Renal cortex interstitium (tissue), 11 donors: ENCODE data around the gene YPEL2. TPM values are rescaled to one million over a fixed set of nuclear protein-coding genes. Genes with fewer than 3 reads are reported as not detected.

Experiments used
- DNase-seq, 11 donors: peaks; one replicate each; pipeline ENCODE4 v3.0.0-alpha.2; 2013; ENCODE audit warnings: low read depth in 9 of 11, low spot score in 4 of 11; ENCODE audit errors: extremely low read depth in 1 of 11
- polyA plus RNA-seq, 3 donors: library from polyadenylated mRNA; unstranded; fragments of 120-200 nt; gene quantifications; one replicate each; pipeline ENCODE4 v1.2.1, GENCODE V29; 2013; ENCODE audit not compliant: insufficient read length in 3 of 3

The YPEL2 gene
- polyA plus RNA-seq, 3 donors: 31.0 to 39.3 (median 34.7) TPM

DNA sequence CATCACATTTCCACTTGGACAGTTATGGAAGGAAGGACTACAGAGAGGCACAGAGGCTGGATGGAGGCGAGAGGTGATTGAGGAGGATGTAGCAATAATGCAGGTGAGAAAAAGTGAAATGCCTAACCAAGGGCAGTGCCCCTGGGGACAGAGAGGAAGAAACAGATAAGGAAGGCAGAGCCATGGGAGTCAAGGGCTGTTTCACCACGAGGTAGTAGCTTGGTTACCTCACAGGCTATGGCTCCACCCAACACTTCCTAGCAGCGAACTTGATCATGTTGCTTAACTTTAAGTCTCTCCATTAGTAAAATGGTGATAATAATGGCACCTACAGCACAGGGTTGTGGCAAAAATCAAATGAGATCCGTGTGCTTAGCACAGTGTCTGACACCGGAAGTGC, 83.9 kb downstream of the YPEL2 start:
- DNase-seq: no peak

DNA sequence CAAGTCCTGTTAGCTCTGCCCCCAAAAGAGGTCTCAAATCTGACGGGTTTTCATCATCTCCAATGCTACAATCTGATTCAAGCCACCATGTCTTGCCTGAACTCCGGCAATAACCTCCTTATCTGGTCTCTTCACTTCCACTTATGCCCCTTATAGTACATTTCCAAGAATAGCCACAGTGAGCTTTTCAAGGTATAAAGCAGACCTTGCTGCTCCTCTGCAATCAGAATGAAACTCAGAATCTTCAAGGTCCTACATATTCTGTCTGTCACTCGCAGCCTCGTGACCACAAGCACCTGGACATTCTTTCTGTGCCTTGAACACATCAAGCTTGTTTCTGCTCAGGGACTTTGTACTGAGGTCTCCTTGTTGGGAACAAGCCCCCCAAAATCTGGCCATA, 84.7 kb downstream of the YPEL2 start:
- DNase-seq: no peak

DNA sequence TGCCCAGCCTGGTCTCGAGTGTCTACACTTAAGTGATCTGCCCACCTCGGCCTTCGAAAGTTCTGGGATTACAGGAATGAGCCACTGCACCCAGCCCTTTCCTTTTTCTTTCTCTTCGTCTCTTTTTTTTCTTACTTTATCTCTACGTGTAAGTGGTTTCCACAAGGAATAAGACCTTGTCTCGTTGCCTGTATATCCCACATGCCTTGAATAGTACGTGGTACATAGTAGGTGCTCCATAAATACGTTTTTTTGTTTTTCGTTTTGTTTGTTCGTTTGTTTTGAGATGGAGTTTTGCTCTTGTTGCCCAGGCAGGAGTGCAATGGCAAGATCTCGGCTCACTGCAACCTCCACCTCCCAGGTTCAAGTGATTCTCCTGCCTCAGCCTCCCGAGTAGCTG, 86.0 kb downstream of the YPEL2 start:
- no peak for DNase-seq

DNA sequence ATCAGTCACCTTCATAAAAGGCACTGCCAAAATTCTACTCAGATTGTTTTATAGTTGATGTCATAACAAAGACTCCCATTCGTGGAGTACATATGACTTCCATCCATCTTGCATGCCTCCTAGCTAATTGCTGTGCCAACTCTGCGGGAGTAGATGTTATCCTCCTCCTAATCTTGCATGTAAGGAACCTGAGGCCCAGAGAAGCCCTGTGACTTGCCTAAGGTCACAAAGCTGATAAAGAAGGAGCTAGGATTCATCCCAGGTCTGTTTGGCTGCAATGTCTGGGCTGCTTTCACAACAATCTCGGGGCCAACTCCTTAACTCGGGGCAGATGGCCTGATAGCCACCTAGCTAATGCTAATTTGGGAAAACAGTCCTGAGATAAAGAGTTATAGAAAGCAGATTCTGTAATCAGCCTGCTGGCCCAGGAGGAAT, 87.3 kb downstream of the YPEL2 start:
- DNase-seq: no peak

DNA sequence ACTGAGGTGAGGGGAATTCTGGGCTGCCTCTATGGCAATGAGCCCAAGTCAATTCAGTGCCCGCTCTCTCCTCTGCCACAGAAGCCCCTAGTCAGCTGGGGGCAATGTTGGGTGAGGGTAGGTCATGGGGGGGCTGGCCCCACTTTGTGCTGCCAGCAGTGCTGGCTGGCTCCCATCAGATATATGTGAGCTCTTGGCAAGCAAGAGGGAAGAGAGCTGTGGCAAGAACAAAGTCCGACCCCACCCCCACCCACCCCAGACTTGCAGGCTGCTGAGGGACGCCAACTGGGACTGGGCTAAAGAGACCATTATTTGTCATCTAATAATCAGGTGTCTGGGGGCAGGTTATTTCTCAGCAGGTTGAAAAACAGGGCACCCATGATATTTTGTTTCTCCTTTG, 89.4 kb downstream of the YPEL2 start:
- no peak for DNase-seq

DNA sequence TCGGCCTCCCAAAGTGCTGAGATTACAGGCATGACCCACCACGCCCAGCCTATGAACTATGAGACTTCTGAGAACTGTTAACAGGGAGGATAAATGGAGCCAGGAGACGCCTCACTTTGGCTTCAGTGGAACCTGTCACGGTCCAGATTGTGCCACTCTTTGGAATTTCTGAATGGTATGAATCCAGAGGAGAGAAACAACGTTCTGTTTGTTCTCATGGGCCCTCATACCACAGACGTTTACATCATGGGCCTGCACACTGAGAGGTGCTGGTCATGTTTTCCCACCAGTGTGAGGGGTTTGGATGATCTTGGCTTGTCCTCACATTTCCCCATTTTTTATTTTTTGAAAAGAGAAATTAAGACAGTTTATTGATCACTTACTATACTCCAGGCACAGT, 90.3 kb downstream of the YPEL2 start:
- DNase-seq: no peak

DNA sequence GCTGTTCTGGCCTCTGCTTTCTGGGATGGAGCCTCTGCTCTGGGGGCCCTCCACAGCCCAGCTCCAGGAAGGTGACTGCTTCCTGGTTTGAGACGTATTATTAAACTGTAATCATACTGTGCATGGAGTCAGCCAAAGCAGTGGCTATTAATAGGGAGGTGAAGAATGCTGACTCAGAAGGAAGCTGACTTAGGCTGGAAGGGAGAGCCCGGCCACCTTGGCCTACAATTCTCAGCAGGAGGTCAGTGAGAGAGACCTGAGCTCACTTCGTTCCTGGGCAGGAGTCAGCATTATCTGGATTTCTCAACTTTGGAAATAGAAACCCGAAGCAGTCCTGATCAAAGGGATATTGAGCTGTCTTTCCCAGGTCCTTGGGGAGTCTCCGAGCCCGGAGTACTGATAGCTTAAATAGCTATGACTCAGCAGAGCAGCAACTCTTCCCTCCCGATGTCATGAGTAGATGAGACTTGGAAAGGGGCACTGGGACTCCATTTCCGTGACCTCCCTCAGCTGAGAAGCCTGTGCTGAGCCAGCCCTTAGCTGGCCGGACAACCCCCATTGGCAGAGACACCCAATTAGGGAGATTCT, 91.8 kb downstream of the YPEL2 start:
- no peak for DNase-seq

DNA sequence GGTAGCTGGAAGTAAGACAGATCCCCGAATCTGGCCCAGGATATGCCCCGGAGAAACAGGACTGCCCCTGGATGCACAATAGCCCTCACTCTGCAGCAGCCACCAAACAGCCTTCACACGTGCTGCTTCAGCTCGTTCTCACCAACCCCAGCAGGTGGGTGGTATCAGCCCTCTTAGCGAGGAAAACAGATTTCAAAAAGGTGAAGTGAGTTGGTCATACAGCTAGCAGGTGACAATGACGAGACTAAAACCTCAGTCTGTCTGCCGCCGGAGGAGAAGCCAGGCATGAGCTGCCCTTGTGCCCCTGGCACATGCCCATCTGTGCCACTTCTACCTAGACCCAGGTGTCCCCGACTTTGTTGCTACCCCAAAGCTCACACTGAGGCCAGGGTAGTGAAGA, 92.4 kb downstream of the YPEL2 start:
- no peak for DNase-seq

DNA sequence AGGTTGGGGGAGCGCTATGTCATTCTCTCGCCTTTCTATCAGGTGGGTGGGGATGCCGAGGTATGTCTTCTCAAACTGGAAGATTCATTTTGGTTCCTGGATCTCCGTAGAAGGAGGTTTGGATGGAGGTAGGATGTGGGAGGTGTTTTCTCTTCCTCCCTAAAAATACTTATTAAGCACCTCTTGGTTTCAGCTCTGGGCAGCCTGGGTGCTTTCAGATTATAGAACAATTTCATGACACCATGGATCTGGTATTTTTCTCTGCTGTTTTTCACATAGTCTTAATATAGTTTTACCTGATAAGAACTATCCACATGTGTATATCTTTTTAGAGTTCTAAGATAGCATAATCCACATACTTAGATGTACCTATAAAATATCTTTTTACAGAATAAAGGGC, 92.9 kb downstream of the YPEL2 start:
- no peak for DNase-seq

DNA sequence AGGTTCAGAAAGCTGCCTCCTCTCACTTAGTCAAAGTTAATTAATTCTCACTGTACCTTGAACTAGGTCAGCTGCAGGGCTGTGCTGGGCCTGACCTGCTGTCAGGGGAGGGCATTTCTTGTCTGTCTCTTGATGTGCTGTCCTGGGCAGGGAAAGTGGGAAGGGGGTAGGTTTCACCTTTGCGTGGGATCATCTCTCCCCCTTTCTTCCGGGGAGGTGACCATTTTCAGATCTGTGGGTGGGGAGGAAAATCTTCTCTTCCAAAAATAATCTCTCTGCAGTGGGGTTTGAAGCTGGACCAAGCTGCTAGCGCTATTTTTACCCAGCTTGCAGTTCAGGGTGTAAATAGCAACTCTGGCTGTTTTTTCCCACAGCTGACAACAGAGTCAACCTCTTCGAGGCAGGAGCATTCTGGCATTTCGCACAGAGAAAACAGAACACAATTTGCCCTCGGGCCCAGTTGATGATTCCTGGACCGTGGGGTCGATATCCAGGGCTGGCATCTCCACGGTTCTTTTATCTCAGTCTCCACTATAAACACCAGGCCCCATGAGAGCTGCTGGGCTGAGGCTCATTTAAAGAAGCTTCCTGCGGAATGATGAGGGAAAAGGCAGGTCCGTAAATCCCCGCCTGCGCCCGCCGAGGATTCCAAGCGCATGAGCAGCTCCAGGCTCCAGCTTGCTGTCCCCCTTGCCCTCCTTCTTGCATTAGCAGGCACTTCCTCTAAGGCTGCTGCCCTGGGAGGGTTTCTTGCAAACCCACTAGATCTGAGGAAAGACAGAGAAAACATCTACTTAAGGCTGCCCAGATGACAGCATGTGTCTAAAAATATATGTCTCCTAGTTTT, 93.9 kb downstream of the YPEL2 start:
- DNase-seq: peak in 1 of 11 donors; percentile 50

DNA sequence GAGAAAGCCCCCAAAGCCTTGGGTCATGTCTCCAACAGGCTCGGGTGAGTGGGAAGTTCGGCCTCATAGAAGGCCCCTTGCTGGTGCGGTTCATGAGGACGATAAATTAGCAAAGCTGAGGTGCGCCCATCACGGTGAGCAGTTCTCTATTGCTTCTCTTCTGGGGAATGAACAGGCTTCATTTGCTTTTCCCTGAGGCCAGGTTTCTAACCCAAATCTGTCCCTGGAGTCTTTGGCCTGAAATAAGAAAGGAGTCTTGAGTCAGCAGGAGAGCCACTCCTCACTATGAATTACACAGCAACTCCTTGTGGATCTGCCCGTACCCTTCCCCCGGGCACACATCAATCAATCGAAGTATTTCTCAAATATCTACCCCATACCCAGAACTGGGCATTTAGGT, 94.6 kb downstream of the YPEL2 start:
- no peak for DNase-seq

DNA sequence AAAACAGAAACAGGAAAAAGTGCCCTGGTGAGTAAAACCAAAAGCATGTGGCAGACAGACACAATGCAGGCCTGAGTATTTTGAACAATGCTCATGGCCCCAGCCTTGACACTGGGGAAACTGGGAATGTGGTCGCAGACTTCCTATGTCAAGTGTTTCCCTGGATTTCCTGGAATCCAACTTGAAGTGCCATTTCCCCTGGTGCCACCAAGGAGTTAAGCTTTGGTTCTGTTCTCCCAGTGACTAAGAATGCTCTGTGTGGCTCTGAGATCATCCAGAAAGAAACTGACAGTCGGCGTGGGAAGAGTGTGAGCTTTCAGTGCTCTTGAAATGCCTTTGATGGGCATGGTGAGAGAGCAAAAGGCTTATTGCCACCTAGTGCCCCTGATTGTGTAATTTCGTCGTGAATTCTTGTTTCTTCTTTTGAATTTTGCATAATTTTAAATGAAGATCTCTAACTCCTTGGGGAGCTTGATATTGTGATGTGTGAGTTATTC, 96.0 kb downstream of the YPEL2 start:
- DNase-seq: no peak

DNA sequence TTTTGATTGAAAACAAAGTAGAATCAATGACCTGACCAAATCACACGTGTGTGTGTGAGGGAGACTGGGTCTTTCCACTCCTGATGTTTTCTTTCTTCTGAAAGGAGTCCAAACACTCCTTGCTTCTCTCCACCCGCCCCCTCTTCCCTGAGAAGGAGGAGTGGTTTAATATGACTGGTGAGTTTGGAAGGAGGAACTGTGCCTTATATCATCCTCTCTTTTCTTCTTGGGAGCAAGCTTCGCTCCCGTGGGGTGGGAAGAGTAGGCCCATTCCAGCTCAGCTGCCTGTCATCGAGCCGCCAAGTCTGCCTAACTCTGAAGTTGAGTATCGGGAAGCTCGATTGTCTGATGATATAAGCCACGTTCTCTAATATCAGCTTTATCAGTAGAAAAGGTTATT, 96.5 kb downstream of the YPEL2 start:
- no peak for DNase-seq

DNA sequence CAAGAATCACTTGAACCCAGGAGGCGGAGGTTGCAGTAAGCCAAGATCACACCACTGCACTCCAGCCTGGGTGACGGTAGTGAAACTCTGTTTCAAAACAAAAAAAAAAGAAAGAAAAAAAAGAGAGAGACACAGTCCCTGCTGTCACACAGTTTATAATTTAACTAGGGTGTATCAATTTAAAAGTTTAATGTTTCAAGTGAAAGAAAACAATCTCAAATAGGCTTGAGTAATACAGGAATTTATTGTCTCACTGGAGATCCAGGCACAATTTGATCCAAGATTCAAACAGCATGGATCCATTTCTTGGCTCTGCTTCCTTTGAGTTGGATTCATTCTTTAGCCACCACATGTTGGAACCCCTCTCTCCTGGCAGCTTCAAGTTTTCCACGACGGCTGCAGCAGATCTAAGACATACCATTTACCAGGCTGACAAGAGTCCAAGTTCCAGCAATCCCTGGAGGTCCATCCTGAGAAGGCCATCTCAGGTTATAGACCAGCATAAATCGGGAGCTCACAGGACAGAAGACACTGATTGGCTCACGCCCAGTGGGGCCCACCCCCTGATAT, 97.5 kb downstream of the YPEL2 start:
- DNase-seq: no peak

DNA sequence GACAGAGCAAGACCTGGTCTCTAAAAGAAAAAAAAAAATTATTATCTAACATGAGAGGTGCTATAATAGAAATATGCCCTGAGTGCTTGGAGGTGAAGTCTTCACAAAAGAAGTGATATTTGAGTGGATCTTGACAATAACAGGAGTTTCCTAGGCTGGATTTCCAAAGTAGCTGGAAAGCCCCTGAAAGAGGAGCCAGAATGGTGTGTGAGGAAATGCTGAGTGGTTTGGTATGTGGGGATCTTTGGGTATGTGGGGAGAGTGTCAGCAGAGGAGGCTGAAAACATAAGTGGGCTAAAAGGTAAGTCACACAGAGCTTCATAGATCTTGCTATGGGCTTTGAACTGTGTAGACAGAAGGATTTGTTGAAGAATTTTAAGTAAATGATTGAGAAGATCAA, 100.1 kb downstream of the YPEL2 start:
- no peak for DNase-seq

DNA sequence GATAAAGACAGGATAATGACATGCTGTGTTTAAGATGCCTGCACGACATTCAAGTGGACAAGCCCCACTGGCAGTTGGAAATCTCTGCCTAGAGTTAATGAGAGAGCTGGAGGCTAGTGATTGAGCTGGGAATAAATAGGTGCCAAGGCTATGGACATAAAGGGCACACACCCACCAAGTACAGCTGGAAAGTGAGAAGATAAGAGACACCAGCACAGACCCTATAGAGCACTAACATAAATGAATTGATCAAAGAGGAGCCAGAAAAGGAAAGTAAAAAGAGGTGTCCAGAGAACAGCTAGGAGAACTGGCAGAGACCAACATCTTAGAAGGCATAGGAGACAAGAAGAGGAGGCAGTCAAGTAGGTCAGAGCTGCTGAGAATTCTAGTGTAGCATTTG, 101.2 kb downstream of the YPEL2 start:
- no peak for DNase-seq

DNA sequence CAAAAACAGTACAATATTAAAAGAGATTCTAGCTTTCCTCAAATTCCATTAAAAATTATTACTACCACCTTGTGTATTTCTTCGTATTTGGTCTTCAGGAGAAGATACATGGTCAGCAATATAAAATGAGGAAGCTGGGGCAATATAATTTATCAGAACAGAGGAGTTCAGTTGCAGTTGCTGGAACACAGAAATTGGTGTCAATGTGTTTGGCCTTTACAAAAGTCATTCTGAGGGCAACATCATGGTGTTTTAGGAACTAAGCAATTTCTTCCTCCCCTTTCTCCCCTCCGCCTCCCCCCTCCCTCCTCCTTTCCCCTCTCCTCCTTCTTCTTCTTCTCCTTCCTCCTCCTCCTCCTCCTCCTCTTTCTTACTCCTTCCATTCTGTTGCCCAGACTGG, 102.1 kb downstream of the YPEL2 start:
- DNase-seq: no peak

DNA sequence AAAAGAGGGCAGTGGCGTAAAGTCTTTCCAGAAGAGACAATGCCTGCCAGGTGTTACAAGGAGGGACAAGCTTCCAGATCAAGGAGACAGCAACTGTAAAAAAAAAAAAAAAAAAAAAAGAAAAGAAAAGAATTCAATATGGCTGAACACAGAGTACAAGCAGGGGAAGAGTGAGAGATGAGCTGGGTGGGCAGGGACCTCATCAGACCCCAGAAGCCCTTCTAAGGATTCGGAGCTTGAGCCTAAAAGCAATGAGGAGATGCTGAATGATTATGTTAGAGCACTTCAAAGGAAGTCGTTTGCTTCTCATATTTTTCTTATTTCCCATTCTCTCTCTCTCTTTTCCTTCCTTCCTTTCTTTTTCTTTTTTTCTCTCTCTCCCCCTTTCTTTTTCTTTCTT, 103.0 kb downstream of the YPEL2 start:
- DNase-seq: no peak

DNA sequence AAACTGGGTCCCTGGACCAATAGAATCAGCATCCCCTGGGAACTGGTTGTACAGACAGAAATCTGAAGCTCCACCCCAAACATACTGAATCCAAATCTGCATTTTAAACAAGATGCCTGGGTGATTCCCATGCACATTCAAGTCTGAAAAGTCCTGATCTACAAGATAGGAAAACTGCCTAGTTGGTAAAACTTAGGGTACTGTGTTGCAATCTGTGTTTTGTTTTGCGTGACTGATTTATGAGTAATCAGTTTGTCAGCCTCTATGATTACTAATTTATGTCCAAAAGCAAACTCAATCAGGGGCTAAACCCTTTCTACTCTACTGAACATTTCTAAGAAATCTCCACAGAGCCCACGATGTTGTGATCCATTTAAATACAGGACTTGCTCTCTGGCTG, 103.8 kb downstream of the YPEL2 start:
- no peak for DNase-seq

DNA sequence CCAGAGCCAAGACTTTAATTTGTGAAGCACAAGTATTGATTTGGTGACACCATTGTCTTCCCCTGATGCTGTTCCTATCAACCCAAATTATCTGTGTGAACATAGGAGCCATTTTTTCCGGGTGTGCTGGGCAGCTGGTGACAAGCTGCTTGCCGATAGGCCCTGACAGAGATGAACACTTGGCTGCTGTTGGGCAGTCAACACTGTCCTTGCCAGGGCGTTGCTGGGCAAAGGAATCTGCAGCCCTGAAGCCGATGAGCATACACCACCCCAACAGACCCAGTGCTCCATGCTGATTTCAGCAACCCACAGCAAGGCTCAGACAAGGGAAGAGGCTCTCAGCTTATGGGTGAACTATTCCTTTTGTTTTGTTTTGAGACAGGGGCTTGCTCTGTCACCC, 105.4 kb downstream of the YPEL2 start:
- no peak for DNase-seq
